ENCODE data around the gene FAM120B.

Gene FAM120B

DNA sequence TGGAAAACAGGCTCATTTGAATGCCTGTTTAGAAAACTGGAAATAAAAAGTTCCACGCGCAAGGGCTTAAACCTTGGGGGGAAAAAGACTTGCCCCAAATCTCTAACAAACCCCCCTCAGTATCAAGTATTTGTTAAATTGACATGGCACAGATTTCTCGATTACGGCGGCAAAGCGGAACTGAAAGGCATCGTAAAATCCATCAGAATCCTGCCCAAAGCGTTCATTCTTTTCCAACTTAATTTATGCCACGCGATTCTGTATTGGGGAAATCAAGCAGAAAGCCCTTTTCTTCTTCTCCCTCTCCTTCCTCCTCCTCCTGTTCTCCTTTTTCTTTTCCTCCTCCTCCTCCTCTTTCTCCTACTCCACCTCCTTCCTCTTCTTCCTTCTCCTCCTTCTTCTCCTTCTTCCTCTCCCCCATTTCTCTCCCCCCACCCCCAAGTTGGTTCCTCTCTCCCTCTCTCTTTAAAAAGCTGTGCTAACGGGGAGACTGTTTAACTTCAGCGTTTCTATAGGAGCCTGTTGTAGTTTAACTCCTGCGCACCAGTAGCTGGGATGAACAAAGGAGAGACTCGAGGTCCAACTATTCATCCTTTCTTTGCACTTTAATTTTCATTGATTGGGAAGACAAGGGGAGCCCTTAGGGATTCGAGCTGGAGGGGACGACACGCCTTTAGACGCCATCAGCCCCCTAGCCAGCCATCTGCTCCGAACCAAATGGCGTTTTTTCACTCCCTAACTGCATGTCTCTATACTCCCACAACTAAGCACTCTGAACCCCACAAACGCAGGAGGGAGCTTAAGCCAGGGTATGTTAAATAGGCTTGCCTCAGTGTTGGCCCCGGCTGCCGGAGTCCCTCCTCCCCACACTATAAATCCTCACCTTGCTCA is 13.0 kb upstream of the FAM120B start:
- Histone ChIP-seq H3K27me3 (peaks cover 100% of the 10 kb centered on the region), H3K27ac (no peak overlapping the region), H3K36me3 (no peaks in the 10 kb centered on the region), H3K4me3 (ENCODE audit: low read depth in 1 of 2, low read length in 1 of 2) (no peak overlapping the region), H3K4me1 (ENCODE audit: control insufficient read depth in 1 of 2, insufficient read depth in 1 of 2, low read depth in 1 of 2, low read length in 1 of 2) (peaks cover 41 to 67% of the 10 kb centered on the region in 2 experiments), H3K9me3 (no peaks in the 10 kb centered on the region)
- TF ChIP-seq, protein P1, sequence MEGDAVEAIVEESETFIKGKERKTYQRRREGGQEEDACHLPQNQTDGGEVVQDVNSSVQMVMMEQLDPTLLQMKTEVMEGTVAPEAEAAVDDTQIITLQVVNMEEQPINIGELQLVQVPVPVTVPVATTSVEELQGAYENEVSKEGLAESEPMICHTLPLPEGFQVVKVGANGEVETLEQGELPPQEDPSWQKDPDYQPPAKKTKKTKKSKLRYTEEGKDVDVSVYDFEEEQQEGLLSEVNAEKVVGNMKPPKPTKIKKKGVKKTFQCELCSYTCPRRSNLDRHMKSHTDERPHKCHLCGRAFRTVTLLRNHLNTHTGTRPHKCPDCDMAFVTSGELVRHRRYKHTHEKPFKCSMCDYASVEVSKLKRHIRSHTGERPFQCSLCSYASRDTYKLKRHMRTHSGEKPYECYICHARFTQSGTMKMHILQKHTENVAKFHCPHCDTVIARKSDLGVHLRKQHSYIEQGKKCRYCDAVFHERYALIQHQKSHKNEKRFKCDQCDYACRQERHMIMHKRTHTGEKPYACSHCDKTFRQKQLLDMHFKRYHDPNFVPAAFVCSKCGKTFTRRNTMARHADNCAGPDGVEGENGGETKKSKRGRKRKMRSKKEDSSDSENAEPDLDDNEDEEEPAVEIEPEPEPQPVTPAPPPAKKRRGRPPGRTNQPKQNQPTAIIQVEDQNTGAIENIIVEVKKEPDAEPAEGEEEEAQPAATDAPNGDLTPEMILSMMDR (IDR thresholded peaks at IDR 0.05): no peak

DNA sequence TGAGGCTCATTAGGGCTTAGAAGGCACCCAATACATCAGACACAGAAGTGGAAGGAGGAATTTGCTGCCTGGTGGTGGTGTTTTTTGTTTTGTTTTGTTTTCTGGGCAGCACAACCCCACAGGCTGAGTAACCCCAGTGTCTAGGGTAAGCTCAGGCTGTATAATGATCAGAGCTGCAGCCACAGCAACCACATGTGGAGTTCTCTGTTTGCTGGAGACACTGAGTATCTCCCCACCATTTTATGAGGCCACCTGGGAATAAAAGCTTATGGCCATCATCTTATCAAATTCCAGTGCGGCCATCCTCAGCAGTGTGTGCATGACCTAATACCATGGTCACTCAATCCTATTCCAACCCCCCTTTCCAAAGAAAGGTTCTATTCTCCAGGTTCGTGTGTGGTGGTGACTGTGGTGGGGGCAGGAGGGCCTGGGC is 12.2 kb upstream of the FAM120B start:
- H3K36me3 ChIP-seq: no peaks in the 10 kb centered on the region
- TF ChIP-seq, protein P1 (IDR thresholded peaks at IDR 0.05): no peak
- peaks cover 34 to 59% of the 10 kb centered on the region in 2 experiments for H3K4me1 ChIP-seq (ENCODE audit: control insufficient read depth in 1 of 2, insufficient read depth in 1 of 2, low read depth in 1 of 2, low read length in 1 of 2)
- H3K9me3 ChIP-seq: no peaks in the 10 kb centered on the region
- H3K4me3 ChIP-seq (ENCODE audit: low read depth in 1 of 2, low read length in 1 of 2): no peak overlapping the region
- peaks cover 100% of the 10 kb centered on the region for H3K27me3 ChIP-seq
- no peak overlapping the region for H3K27ac ChIP-seq

DNA sequence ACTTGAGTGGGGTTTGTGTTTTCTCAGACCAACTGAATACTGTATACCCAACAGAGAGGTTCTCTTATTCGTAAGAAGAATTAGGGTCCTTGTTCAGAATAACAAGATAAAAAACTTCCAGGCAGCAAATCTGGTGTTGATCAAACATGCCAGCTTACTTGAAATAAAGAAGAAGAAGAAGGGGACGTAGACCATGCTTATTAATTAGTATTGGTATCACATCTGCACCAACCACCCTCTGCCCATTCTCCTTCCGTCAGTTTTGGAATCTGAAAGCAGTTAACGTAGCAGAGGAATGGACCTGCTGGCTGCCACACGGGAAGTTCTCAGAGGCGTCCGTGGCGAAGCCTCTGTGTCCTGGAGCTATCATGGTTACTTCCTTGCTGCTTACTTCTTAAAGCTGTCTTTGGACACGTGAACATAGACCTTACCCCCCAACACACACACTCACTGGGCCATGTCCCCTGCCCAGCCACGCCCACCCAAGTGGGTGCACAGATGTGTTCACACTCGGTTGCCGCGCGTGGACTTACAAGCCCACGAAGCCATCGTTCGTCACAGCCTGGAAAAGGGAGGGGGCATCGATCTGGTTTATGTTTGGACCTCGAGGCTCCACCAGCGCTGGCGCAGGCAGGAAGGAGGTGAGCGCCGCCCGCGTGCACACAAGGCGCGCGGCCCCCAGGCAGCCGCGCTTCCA is 11.6 kb upstream of the FAM120B start:
- Histone ChIP-seq H3K9me3 (no peaks in the 10 kb centered on the region), H3K4me1 (ENCODE audit: control insufficient read depth in 1 of 2, insufficient read depth in 1 of 2, low read depth in 1 of 2, low read length in 1 of 2) (peaks cover 28 to 53% of the 10 kb centered on the region in 2 experiments), H3K27ac (no peak overlapping the region), H3K36me3 (no peaks in the 10 kb centered on the region), H3K4me3 (ENCODE audit: low read depth in 1 of 2, low read length in 1 of 2) (peak overlapping the region; percentile 29 to 58), H3K27me3 (peaks cover 100% of the 10 kb centered on the region)
- TF ChIP-seq, protein P1 (IDR thresholded peaks at IDR 0.05): no peak

DNA sequence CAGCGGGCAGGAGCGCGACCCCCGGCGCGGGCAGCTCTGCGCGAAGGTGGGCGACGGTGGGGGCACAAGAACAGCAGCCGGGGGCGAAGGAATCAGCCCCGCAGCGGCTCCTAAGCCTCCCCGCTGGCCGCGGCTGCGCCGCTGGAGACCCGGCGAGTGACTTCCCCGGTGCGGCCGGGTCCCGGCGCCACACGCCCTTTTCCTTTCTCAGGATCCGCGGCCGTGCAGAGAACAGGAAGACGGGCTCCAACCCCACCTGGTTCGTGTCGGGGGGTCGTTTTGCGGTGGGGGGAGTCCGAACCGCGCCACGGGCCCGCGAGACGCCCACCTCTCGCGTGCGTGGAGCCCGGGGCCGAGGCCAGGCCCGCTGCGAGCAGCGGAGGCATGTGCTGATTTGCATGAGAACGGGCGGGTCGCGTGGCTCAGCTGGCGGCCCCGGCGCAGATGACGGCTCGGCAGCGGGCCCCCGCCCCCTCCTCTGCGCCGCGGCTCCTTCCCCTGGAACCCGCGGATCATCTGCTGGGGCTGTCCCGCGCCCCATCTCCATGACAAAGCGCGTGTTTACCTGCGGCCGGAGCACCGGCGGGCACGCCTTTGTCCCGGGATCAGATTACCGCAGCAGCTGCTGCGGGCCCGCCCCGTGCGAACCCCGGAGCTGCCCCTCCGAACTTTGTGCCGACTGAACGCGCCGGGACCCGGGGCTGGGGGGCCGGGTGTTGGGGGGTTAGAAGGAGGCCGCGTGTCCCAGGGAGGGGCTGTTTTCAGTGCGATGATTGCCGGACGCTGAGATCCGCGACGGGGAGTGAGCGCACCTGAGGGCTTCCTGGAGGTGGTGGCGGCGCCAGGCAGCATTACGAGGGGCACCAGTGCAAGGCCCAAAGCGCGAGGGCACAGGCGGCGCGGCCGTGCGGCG is 10.8 kb upstream of the FAM120B start:
- TF ChIP-seq, protein P1 (IDR thresholded peaks at IDR 0.05): no peak
- H3K27ac ChIP-seq: no peak overlapping the region
- H3K9me3 ChIP-seq: no peaks in the 10 kb centered on the region
- H3K4me3 ChIP-seq (ENCODE audit: low read depth in 1 of 2, low read length in 1 of 2): peak overlapping the region; percentile 29 to 58
- no peaks in the 10 kb centered on the region for H3K36me3 ChIP-seq
- peaks cover 21 to 45% of the 10 kb centered on the region in 2 experiments for H3K4me1 ChIP-seq (ENCODE audit: control insufficient read depth in 1 of 2, insufficient read depth in 1 of 2, low read depth in 1 of 2, low read length in 1 of 2)
- H3K27me3 ChIP-seq: peaks cover 100% of the 10 kb centered on the region

DNA sequence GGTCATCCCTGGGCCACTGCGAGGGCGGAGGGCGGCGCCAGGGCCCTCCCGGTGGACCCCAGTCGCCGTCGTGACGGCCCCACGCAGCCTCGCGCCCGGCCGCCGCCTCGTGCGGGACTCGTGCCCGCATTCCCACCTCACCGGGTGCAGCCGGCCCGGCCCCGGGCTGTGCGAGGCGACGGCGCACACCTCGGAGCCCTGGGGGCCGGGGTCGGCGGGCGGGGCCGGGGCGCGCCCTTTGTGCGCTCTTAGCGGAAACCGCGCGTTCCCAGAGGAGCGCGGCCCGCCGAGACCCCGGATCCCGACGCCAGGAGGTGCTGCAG is 10.2 kb upstream of the FAM120B start:
- Histone ChIP-seq H3K27me3 (peaks cover 100% of the 10 kb centered on the region), H3K36me3 (no peaks in the 10 kb centered on the region), H3K9me3 (no peaks in the 10 kb centered on the region), H3K4me1 (ENCODE audit: control insufficient read depth in 1 of 2, insufficient read depth in 1 of 2, low read depth in 1 of 2, low read length in 1 of 2) (peaks cover 17 to 39% of the 10 kb centered on the region in 2 experiments), H3K27ac (no peak overlapping the region), H3K4me3 (ENCODE audit: low read depth in 1 of 2, low read length in 1 of 2) (peak overlapping the region in 1 of 2 experiments; percentile 58)
- TF ChIP-seq, protein P1 (IDR thresholded peaks at IDR 0.05): no peak

Data from neutrophil (primary cell).